SH-SY5Y (cell line): Measurements from ENCODE around the gene PLEKHD1.

Experiments
- GATA2 ChIP-seq: IDR thresholded peaks from 2 replicates; pipeline ENCODE4 v1.6.1; 2011; ENCODE audit warnings: mild to moderate bottlenecking, low read depth, low read length
- GATA3 ChIP-seq: IDR thresholded peaks from 2 replicates; pipeline ENCODE4 v1.6.1; 2011; ENCODE audit warnings: low read depth, mild to moderate bottlenecking, low read length, moderate library complexity

DNA sequence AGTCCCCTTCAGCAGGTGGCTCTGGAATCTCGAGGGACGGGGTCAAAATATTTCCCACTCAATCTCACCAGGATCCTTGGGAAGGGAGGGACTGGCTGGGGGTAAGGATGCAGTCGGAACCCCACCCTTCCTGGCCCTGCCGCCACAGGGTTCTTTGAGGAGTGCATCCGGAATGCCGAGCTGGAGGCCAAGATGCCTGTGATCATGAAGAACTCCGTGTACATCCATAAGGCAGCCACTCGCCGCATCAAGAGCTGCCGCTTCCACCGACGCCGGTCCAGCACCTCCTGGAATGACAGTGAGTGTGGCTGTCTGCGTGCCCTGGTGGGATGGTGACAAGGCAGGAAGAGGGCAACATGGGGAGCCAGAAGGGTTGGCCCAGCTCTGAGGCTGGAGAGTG, 43.1 kb downstream of the PLEKHD1 start:
- TF ChIP-seq GATA2 (no peak), GATA3 (no peak)
